B cell (primary cell): ENCODE measurements around the gene CREB5. TPM values are rescaled to one million over a fixed set of nuclear protein-coding genes. Genes with fewer than 3 reads are reported as not detected.

Experiments used
- ATAC-seq: fragments of 200-7000 bp; cut with Tn5 transposase; one replicate; pipeline ENCODE4 v1.10.0; 2021; ENCODE audit warnings: low read depth, mild to moderate bottlenecking, moderate number of reproducible peaks, moderate library complexity
- CTCF ChIA-PET: fragments of 350-600 bp; sonication (Branson Sonifier 250); formaldehyde crosslinking; loops from one replicate; lab custom pipeline; 2021; ENCODE audit warnings: antibody characterized with exemption, inconsistent platforms; lab: Charles Lee
- POLR2A ChIA-PET: fragments of 350-600 bp; sonication (Branson Sonifier 250); formaldehyde crosslinking; loops from one replicate; lab custom pipeline; 2021; ENCODE audit warnings: antibody characterized with exemption; lab: Charles Lee
- DNase-seq: peaks from one replicate; pipeline ENCODE4 v3.0.0; 2013
- H2AFZ ChIP-seq: 2 replicates; pipeline ENCODE4 v1.6.1; 2012; ENCODE audit warnings: mild to moderate bottlenecking, low read depth, low read length; ENCODE audit not compliant: insufficient read depth, poor library complexity, severe bottlenecking
- H3K27ac ChIP-seq, 2 donors: 1 replicate in 1 of 2; 2 replicates in 1 of 2; pipeline ENCODE4 v1.5.1; 2012 to 2013; ENCODE audit warnings: low read length in 2 of 2, mild to moderate bottlenecking in 2 of 2, moderate library complexity in 1 of 2
- H3K27me3 ChIP-seq, 4 experiments: fragments of 200-600 bp in 1 of 4; sonication (generic) in 1 of 4; replicated peaks in 1 of 4; 1 replicate in 2 of 4; 2 replicates in 2 of 4; pipeline versions ENCODE4 v1.6.1 to v1.7.0; 2013 to 2016; ENCODE audit warnings: low read length in 3 of 4, mild to moderate bottlenecking in 2 of 4, mixed read lengths in 1 of 4, moderate library complexity in 1 of 4; ENCODE audit not compliant: insufficient read depth in 4 of 4, control insufficient read depth in 3 of 4; ENCODE audit errors: control extremely low read depth in 1 of 4
- H3K36me3 ChIP-seq, 2 experiments: replicated peaks in 1 of 2; 1 replicate in 1 of 2; 2 replicates in 1 of 2; pipeline versions ENCODE4 v1.6.1 to v1.7.1; 2013; ENCODE audit warnings: low read length in 1 of 2; ENCODE audit not compliant: insufficient read depth in 2 of 2, control insufficient read depth in 1 of 2; ENCODE audit errors: control extremely low read depth in 1 of 2, extremely low read depth in 1 of 2
- H3K4me1 ChIP-seq, 2 donors: fragments of 200-600 bp in 1 of 2; sonication (generic) in 1 of 2; 1 replicate in 1 of 2; 2 replicates in 1 of 2; pipeline versions ENCODE4 v1.5.1 to v1.6.1; 2013 to 2017; ENCODE audit warnings: low read length in 2 of 2; ENCODE audit not compliant: control insufficient read depth in 2 of 2, insufficient read depth in 2 of 2
- H3K4me2 ChIP-seq: replicated peaks from 2 replicates; pipeline ENCODE3; 2012; ENCODE audit warnings: mild to moderate bottlenecking, low read depth, low read length; ENCODE audit not compliant: poor library complexity, severe bottlenecking
- H3K4me3 ChIP-seq, 5 experiments: fragments of 200-600 bp in 1 of 5; sonication (generic) in 1 of 5; 1 replicate in 3 of 5; 2 replicates in 2 of 5; pipeline versions ENCODE4 v1.5.1 to v1.7.0; 2011 to 2016; ENCODE audit warnings: low read length in 4 of 5, mild to moderate bottlenecking in 4 of 5, low read depth in 2 of 5, control low read depth in 1 of 5, moderate library complexity in 1 of 5; ENCODE audit not compliant: insufficient read depth in 1 of 5; ENCODE audit errors: control extremely low read depth in 1 of 5, extremely low read depth in 1 of 5
- H3K79me2 ChIP-seq: fragments of 200-600 bp; sonication (generic); one replicate; pipeline ENCODE4 v1.6.0; 2016; ENCODE audit warnings: low read length; ENCODE audit not compliant: control insufficient read depth, insufficient read depth
- H3K9ac ChIP-seq: fragments of 200-600 bp; sonication (generic); 2 replicates; pipeline ENCODE4 v1.6.1; 2017; ENCODE audit warnings: mild to moderate bottlenecking, low read length, moderate library complexity
- H3K9me3 ChIP-seq, 3 donors: one replicate each; pipeline versions ENCODE4 v1.6.1 to v1.7.1; 2013; ENCODE audit warnings: low read length in 2 of 3; ENCODE audit not compliant: control insufficient read depth in 2 of 3, insufficient read depth in 1 of 3; ENCODE audit errors: control extremely low read depth in 1 of 3
- H4K20me1 ChIP-seq: 2 replicates; pipeline ENCODE4 v1.6.0; 2012; ENCODE audit warnings: mild to moderate bottlenecking, low read length; ENCODE audit not compliant: insufficient read depth, control insufficient read depth, poor library complexity, severe bottlenecking
- H3K27ac Mint-ChIP-seq: one replicate; pipeline ENCODE4 v1.8.0; 2021; ENCODE audit warnings: mixed read lengths
- H3K27me3 Mint-ChIP-seq: one replicate; pipeline ENCODE4 v1.8.0; 2021; ENCODE audit warnings: mixed read lengths
- H3K4me1 Mint-ChIP-seq: one replicate; pipeline ENCODE4 v1.8.0; 2021; ENCODE audit warnings: mixed read lengths
- H3K4me3 Mint-ChIP-seq: one replicate; pipeline ENCODE4 v1.8.0; 2021; ENCODE audit warnings: mixed read lengths
- H3K9me3 Mint-ChIP-seq: one replicate; pipeline ENCODE4 v1.8.0; 2022; ENCODE audit warnings: mixed read lengths; ENCODE audit not compliant: insufficient read depth
- EZH2 ChIP-seq: IDR thresholded peaks from 2 replicates; pipeline ENCODE4 v1.6.1; 2012; ENCODE audit warnings: borderline replicate concordance, low read depth, mild to moderate bottlenecking, moderate library complexity, low read length; ENCODE audit not compliant: insufficient read depth, poor library complexity, severe bottlenecking
- WGBS: methylation state at CpG from one replicate; pipeline ENCODE4 v1.1.5; 2013; ENCODE audit warnings: missing lambda C conversion rate; ENCODE audit not compliant: insufficient coverage; 5-methylcytosine and 5-hydroxymethylcytosine counted together
- intact Hi-C: fragments of 100-400 bp; cut with micrococcal nuclease; formaldehyde crosslinking; loops from one replicate; pipeline ENCODE4 v1.10.0; 2022
- polyA plus RNA-seq: library from polyadenylated mRNA; depleted of rRNA; stranded (reverse); fragments of >200 nt; gene quantifications from 2 replicates; pipeline ENCODE4 v1.2.3, GENCODE V29; 2012
- total RNA-seq, 2 donors: library from RNA; stranded (reverse); fragments of 120-200 nt in 1 of 2; gene quantifications; 1 replicate in 1 of 2; 2 replicates in 1 of 2; pipeline versions ENCODE4 v1.2.3 to v1.2.4, GENCODE V29; 2013 to 2022
- TF ChIP-seq, protein P1 (sequence below): fragments of 200-600 bp; IDR thresholded peaks from one replicate; pipeline ENCODE4 v1.8.0; 2022; ENCODE audit warnings: antibody characterized with exemption, mild to moderate bottlenecking

The CREB5 gene
- total and polyA plus RNA-seq, 2 donors (not counting 1 experiment from before 2014, with no cell fraction given) = 0.05 to 0.95 TPM

DNA sequence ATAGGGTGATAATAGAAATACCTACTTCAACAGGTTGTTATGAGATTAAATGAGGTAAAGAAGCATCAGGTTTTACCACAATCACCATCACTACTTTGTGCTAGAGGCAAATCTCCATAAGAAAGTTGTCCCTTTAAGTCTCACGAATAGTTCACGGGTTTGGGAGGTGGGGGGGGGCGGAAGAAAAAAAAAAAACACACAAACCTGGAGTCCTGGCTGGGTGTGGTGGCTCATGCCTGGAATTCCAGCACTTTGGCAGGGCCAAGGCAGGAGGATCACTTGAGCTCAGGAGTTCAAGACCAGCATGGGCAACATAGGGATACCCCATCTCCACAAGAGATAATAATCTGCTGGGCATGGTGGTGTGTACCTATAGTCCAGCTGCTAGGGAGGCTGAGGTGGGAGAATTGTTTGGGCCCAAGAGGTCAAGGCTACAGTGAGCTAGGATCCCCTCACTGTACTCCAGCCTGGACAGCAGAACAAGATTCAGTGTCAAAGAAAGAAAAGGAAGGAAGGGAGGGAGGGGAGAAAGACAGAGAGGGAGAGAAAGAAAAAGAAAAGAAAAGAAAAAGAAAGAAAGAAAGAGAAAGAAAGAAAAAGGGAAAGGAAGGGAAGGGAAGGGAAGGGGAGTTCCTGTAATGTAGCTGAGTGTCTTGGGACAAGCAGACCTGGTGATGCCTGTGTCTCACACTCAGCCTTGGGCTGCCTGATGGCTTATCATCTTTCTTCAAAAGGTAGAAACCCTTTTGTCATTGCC lies 231.4 kb downstream of the CREB5 start:
- Histone ChIP-seq H3K4me1 (no peaks in the 10 kb centered on the region), H3K4me3 (no peak overlapping the region), H3K27ac (no peak overlapping the region), H3K36me3 (no peaks in the 10 kb centered on the region), H3K27me3 (no peaks in the 10 kb centered on the region), H3K9me3 (no peaks in the 10 kb centered on the region), H3K79me2 (no peaks in the 10 kb centered on the region), H4K20me1 (no peaks in the 10 kb centered on the region), H3K4me2 (no peak overlapping the region), H3K9ac (no peak overlapping the region), H2AFZ (no peak overlapping the region)
- ChIA-PET POLR2A (interaction anchor here (0.8 kb wide), 1 partner anchor 1478 kb away, joined by 4 read pairs; no protein-coding TSS in a partner anchor), CTCF (interaction anchor here (1.1 kb wide), 1 partner anchor 17 kb away, joined by 3 read pairs; no protein-coding TSS in a partner anchor)
- peaks cover 9% of the 10 kb centered on the region for H3K27me3 Mint-ChIP-seq
- intact Hi-C loops = no loop called here
- H3K9me3 Mint-ChIP-seq = no peaks in the 10 kb centered on the region
- H3K4me1 Mint-ChIP-seq = no peaks in the 10 kb centered on the region
- WGBS = 96% methylated on average over 3 of the region's 3 CpGs
- H3K27ac Mint-ChIP-seq = no peak overlapping the region
- TF ChIP-seq EZH2 = no peak
- TF ChIP-seq, protein P1, sequence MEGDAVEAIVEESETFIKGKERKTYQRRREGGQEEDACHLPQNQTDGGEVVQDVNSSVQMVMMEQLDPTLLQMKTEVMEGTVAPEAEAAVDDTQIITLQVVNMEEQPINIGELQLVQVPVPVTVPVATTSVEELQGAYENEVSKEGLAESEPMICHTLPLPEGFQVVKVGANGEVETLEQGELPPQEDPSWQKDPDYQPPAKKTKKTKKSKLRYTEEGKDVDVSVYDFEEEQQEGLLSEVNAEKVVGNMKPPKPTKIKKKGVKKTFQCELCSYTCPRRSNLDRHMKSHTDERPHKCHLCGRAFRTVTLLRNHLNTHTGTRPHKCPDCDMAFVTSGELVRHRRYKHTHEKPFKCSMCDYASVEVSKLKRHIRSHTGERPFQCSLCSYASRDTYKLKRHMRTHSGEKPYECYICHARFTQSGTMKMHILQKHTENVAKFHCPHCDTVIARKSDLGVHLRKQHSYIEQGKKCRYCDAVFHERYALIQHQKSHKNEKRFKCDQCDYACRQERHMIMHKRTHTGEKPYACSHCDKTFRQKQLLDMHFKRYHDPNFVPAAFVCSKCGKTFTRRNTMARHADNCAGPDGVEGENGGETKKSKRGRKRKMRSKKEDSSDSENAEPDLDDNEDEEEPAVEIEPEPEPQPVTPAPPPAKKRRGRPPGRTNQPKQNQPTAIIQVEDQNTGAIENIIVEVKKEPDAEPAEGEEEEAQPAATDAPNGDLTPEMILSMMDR = no peak
- ATAC-seq (no peak), DNase-seq (no peak)
- H3K4me3 Mint-ChIP-seq = no peak overlapping the region

- Mint-ChIP-seq H3K4me1 (no peaks in the 10 kb centered on the region), H3K27me3 (peaks cover 9% of the 10 kb centered on the region), H3K27ac (no peak overlapping the region), H3K9me3 (no peaks in the 10 kb centered on the region), H3K4me3 (no peak overlapping the region)
- ATAC-seq = no peak
- H4K20me1 ChIP-seq = no peaks in the 10 kb centered on the region
- no peaks in the 10 kb centered on the region for H3K4me1 ChIP-seq
- intact Hi-C loops = no loop called here
- no peak overlapping the region for H3K4me3 ChIP-seq
- TF ChIP-seq, protein P1 = no peak
- TF ChIP-seq EZH2 = no peak
- ChIA-PET CTCF (no interaction called here), POLR2A (no interaction called here)
- WGBS = no CpG with 5 or more reads among the region's 1 CpG
- DNase-seq = no peak
- H3K36me3 ChIP-seq = no peaks in the 10 kb centered on the region
- H3K79me2 ChIP-seq = no peaks in the 10 kb centered on the region
- no peak overlapping the region for H3K27ac ChIP-seq
- H3K9ac ChIP-seq = no peak overlapping the region
- H3K27me3 ChIP-seq = no peaks in the 10 kb centered on the region
- no peaks in the 10 kb centered on the region for H3K9me3 ChIP-seq
- no peak overlapping the region for H2AFZ ChIP-seq
- no peak overlapping the region for H3K4me2 ChIP-seq
These were observed 233.5 kb downstream of the CREB5 start for GRCh38 chr7:28645866-28646265.
